Measurements from ENCODE around the gene HYI. TPM values are rescaled to one million over a fixed set of nuclear protein-coding genes. Genes with fewer than 3 reads are reported as not detected.

HYI gene
- total and polyA plus RNA-seq, 2 of the 8 experiments (the other 6 are each of a cell fraction or from before 2014, with no cell fraction given), result 14.4 to 17.7 TPM

- no peaks in the 10 kb centered on the region for H3K79me2 ChIP-seq (ENCODE audit: control insufficient read depth in 1 of 2, insufficient read depth in 2 of 2, low read length in 2 of 2)
- DNase-seq (ENCODE audit: low read depth in 1 of 2, low spot score in 2 of 2), result peak in 1 of 2 experiments; percentile 30
- H2BK20ac ChIP-seq (ENCODE audit: low read length), result no peak overlapping the region
- no peak overlapping the region for H3K23ac ChIP-seq (ENCODE audit: insufficient read length)
- H3K4me3 ChIP-seq (ENCODE audit: extremely low read depth in 1 of 4, insufficient read depth in 2 of 4, low read depth in 3 of 4, low read length in 4 of 4), result no peak overlapping the region
- H4K8ac ChIP-seq (ENCODE audit: extremely low read depth, insufficient read depth, low read length), result no peak overlapping the region
- H2BK5ac ChIP-seq (ENCODE audit: low read depth, low read length), result no peak overlapping the region
- H3K4me2 ChIP-seq (ENCODE audit: insufficient read depth in 1 of 2, low read depth in 2 of 2, low read length in 2 of 2), result no peak overlapping the region
- H2AFZ ChIP-seq (ENCODE audit: low read length), result no peak overlapping the region
- H3K4me1 ChIP-seq (replicated peaks in 1 of 4; ENCODE audit: control insufficient read depth in 3 of 4, insufficient read depth in 4 of 4, low read length in 3 of 4), result peaks cover 0 to 5% (median 2%) of the 10 kb centered on the region in 4 experiments; a peak in 5 of 7 replicates
- no peak overlapping the region for H2BK12ac ChIP-seq (ENCODE audit: low read depth, low read length)
- peaks cover 0 to 1% (median 0%) of the 10 kb centered on the region in 4 experiments; a peak in 1 of 7 replicates for H3K27me3 ChIP-seq (replicated peaks in 1 of 4; ENCODE audit: control insufficient read depth in 3 of 4, extremely low read depth in 1 of 4, insufficient read depth in 3 of 4, low read length in 3 of 4)
- no peaks in the 10 kb centered on the region for H3K23me2 ChIP-seq (ENCODE audit: low read depth, low read length)
- H2BK120ac ChIP-seq (replicated peaks; ENCODE audit: low read depth, low read length), result no peak overlapping the region
- no peak overlapping the region for H3K18ac ChIP-seq (ENCODE audit: extremely low read depth, low read length)
- no peak overlapping the region for H3K27ac ChIP-seq (ENCODE audit: low read depth, low read length)
- no peaks in the 10 kb centered on the region for H3K79me1 ChIP-seq (ENCODE audit: low read depth, low read length)
- H4K20me1 ChIP-seq (replicated peaks in 1 of 2; ENCODE audit: control insufficient read depth in 1 of 2, insufficient read depth in 2 of 2, low read length in 2 of 2), result no peaks in the 10 kb centered on the region
- CTCF ChIA-PET (ENCODE audit: partially characterized antibody), result interaction anchor here (0.7 to 1.4 kb wide), 8 partner anchors 11 to 416 kb away, joined by 3 to 4 read pairs (median 3); no protein-coding TSS in a partner anchor
- TF ChIP-seq ATF3 (IDR thresholded peaks at IDR 0.05; ENCODE audit: insufficient read depth, low read depth, low read length) (no peak), CTCF (IDR thresholded peaks at IDR 0.05; ENCODE audit: control extremely low read depth in 1 of 3, insufficient read depth in 1 of 3, low read depth in 1 of 3, low read length in 3 of 3) (peak in 2 of 3 experiments; percentile 9 to 20; a peak in 2 of 4 replicates), RAD21 (IDR thresholded peaks at IDR 0.05 in 1 of 2, conservative IDR thresholded peaks at IDR 0.05 in 1 of 2; ENCODE audit: low read depth in 2 of 2, low read length in 2 of 2) (0 out of 4 replicates have a peak, but pooled peaks of 1 of the 2 experiments have one; percentile 2)
- no peak overlapping the region for H3K9ac ChIP-seq (replicated peaks in 1 of 4; ENCODE audit: extremely low read depth in 1 of 4, low read depth in 3 of 4, low read length in 3 of 4)
- H2AK5ac ChIP-seq (ENCODE audit: low read depth, low read length), result no peak overlapping the region
- H3K9me3 ChIP-seq (ENCODE audit: insufficient read depth in 2 of 2, low read depth in 1 of 2, low read length in 1 of 2), result peaks cover 0 to 4% of the 10 kb centered on the region in 2 experiments; a peak in 1 of 4 replicates
- POLR2A ChIA-PET (ENCODE audit: partially characterized antibody), result interaction anchor here (1.4 to 1.5 kb wide), 2 partner anchors 33 to 150 kb away, joined by 3 to 5 read pairs; partner anchors contain the start of gene KDM4A
- no peak overlapping the region for H3K56ac ChIP-seq (replicated peaks; ENCODE audit: insufficient read length, low read depth, low read length)
- H4K91ac ChIP-seq (replicated peaks; ENCODE audit: insufficient read length, low read length), result no peak overlapping the region
- FAIRE-seq, result no peak
- WGBS, 2 experiments (ENCODE audit: extremely low coverage in 1 of 2, insufficient coverage in 1 of 2, insufficient read length in 1 of 2, insufficient replicate concordance in 2 of 2, low coverage in 1 of 2, low lambda C conversion rate in 2 of 2, missing lambda C conversion rate in 1 of 2), result 86% methylated on average over 6 of the region's 6 CpGs; no CpG with 5 or more reads in 1 of the 2 experiments
- no peak overlapping the region for H4K5ac ChIP-seq (ENCODE audit: insufficient read length, low read depth, low read length)
- no peak overlapping the region for H2BK15ac ChIP-seq (ENCODE audit: low read length)
- H3K4ac ChIP-seq (replicated peaks; ENCODE audit: insufficient read length, low read depth, low read length), result no peak overlapping the region
- no peaks in the 10 kb centered on the region; a peak in 1 of 8 replicates for H3K36me3 ChIP-seq (ENCODE audit: control insufficient read depth in 2 of 4, insufficient read depth in 4 of 4, low read length in 3 of 4)
- no peak overlapping the region for H3K14ac ChIP-seq (ENCODE audit: insufficient read length)
Observed at GRCh38 chr1:43499898-43500297, 46.2 kb upstream of the HYI start.
